GM19240 (cell line): ENCODE measurements around the gene IYD.

ENCODE experiments used
- DNase-seq: peaks from one replicate; pipeline ENCODE4 v3.0.0; 2011; ENCODE audit warnings: low spot score; ENCODE audit not compliant: insufficient read length

IYD gene

GRCh38 chr6:150394899-150395295 lies 26.1 kb downstream of the IYD start:
- no peak for DNase-seq

- no peak for DNase-seq
Measured at GRCh38 chr6:150395388-150396009, 26.7 kb downstream of the IYD start.

GRCh38 chr6:150403458-150404246 lies 34.8 kb downstream of the IYD start:
- DNase-seq = no peak

- DNase-seq = no peak
Measured at GRCh38 chr6:150406948-150407347, 38.1 kb downstream of the IYD start.

- no peak for DNase-seq
Measured at GRCh38 chr6:150408842-150409241, 40.0 kb downstream of the IYD start.

GRCh38 chr6:150409576-150410066 lies 40.8 kb downstream of the IYD start:
- no peak for DNase-seq

- DNase-seq = no peak
Measured at GRCh38 chr6:150410399-150410798, 41.6 kb downstream of the IYD start.

GRCh38 chr6:150410906-150411305 lies 42.1 kb downstream of the IYD start:
- no peak for DNase-seq

GRCh38 chr6:150412221-150412620 lies 43.4 kb downstream of the IYD start:
- no peak for DNase-seq

GRCh38 chr6:150413198-150413597 lies 44.4 kb downstream of the IYD start:
- no peak for DNase-seq

- DNase-seq = no peak
Measured at GRCh38 chr6:150413781-150414281, 45.0 kb downstream of the IYD start.

GRCh38 chr6:150416128-150416527 lies 47.3 kb downstream of the IYD start:
- DNase-seq = no peak

GRCh38 chr6:150417250-150417649 lies 48.4 kb downstream of the IYD start:
- DNase-seq = no peak

GRCh38 chr6:150417899-150418826 lies 49.4 kb downstream of the IYD start:
- DNase-seq = peak; percentile 37

GRCh38 chr6:150418827-150419594 lies 50.2 kb downstream of the IYD start:
- peak; percentile 52 for DNase-seq

- DNase-seq = no peak
Measured at GRCh38 chr6:150420428-150420827, 51.6 kb downstream of the IYD start.

- DNase-seq = no peak
Measured at GRCh38 chr6:150420926-150421325, 52.1 kb downstream of the IYD start.

- no peak for DNase-seq
Measured at GRCh38 chr6:150425508-150425907, 56.7 kb downstream of the IYD start.

- no peak for DNase-seq
Measured at GRCh38 chr6:150426198-150426597, 57.4 kb downstream of the IYD start.

- no peak for DNase-seq
Measured at GRCh38 chr6:150427037-150427602, 58.3 kb downstream of the IYD start.
